AG04449 (cell line): ENCODE measurements around the gene SLC39A9.

Experiments
- CTCF ChIA-PET: fragments of 350-600 bp; formaldehyde crosslinking; extraction: SDS; loops from one replicate; lab custom pipeline; 2021; ENCODE audit warnings: antibody characterized with exemption; lab: Yijun Ruan, JAX
- POLR2A ChIA-PET: fragments of 400-600, 350-600 bp; formaldehyde crosslinking; extraction: SDS; loops from one replicate; lab custom pipeline; 2020; ENCODE audit warnings: antibody characterized with exemption, inconsistent platforms; lab: Yijun Ruan, JAX
- DNase-seq: peaks from one replicate; pipeline ENCODE4 v3.0.0-alpha.2; 2010; ENCODE audit warnings: low read depth, low spot score
- H3K4me3 ChIP-seq: 2 replicates; pipeline ENCODE4 v1.5.1; 2011; ENCODE audit warnings: low read depth, mild to moderate bottlenecking, control low read depth, low read length
- TF ChIP-seq, protein P1 (sequence below): IDR thresholded peaks from one replicate; pipeline ENCODE4 v1.5.1; 2011; ENCODE audit warnings: mild to moderate bottlenecking, moderate library complexity, low read length, control low read depth, inconsistent platforms; ENCODE audit not compliant: insufficient read depth; ENCODE audit errors: missing control alignments

The SLC39A9 gene

GRCh38 chr14:69443296-69443805, 44.9 kb downstream of the SLC39A9 start:
- ChIA-PET CTCF (interaction anchor here (1.9 to 13.4 kb wide), 2 partner anchors 17 to 200 kb away, joined by 7 to 95 read pairs; no protein-coding TSS in a partner anchor), POLR2A (no interaction called here)
- TF ChIP-seq, protein P1, sequence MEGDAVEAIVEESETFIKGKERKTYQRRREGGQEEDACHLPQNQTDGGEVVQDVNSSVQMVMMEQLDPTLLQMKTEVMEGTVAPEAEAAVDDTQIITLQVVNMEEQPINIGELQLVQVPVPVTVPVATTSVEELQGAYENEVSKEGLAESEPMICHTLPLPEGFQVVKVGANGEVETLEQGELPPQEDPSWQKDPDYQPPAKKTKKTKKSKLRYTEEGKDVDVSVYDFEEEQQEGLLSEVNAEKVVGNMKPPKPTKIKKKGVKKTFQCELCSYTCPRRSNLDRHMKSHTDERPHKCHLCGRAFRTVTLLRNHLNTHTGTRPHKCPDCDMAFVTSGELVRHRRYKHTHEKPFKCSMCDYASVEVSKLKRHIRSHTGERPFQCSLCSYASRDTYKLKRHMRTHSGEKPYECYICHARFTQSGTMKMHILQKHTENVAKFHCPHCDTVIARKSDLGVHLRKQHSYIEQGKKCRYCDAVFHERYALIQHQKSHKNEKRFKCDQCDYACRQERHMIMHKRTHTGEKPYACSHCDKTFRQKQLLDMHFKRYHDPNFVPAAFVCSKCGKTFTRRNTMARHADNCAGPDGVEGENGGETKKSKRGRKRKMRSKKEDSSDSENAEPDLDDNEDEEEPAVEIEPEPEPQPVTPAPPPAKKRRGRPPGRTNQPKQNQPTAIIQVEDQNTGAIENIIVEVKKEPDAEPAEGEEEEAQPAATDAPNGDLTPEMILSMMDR = no peak
- no peak for DNase-seq
- H3K4me3 ChIP-seq = no peak overlapping the region

DNA sequence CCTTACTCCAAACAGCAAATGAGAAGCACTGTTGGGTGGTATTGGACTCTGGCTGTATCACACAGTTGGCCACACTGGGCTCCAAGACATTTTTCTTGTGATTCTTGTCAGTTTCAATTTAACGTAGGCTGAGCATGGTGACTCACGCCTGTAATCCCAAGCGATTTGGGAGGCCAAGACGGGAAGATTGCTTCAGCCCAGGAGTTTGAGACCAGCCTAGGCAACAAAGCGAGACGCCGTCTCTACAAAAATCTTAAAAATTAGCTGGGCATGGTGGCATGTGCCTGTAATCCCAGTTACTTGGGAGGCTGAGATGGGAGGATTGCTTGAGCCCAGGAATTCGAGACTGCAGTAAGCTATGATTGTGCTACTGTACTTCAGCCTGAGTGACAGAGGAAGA, 50.7 kb downstream of the SLC39A9 start:
- TF ChIP-seq, protein P1 = no peak
- no peak for DNase-seq
- H3K4me3 ChIP-seq = no peak overlapping the region
- POLR2A ChIA-PET = no interaction called here
- CTCF ChIA-PET = interaction anchor here (1.6 to 13.4 kb wide), 2 partner anchors 11 to 206 kb away, joined by 5 to 95 read pairs; no protein-coding TSS in a partner anchor

DNA sequence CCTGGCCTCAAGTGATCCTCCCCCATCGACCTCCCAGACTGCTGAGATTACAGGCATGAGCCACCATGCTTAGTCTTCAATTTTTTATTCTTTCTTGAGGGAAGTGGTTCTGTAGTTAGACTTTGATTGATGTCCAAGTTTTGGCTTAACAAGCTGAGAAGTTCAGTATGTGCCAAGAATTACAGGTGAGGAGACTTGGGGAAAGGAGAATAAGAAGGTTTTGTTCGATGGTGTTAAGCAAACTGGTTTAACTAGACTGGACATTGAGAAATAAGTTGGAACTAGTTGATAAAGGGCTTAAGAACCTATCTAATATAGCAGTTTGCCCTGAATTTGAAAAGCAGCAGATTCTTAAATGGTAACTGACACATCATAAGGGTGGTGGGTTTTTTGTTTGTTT, 53.4 kb downstream of the SLC39A9 start:
- no peak overlapping the region for H3K4me3 ChIP-seq
- ChIA-PET POLR2A (no interaction called here), CTCF (interaction anchor here (13.4 kb wide), 1 partner anchor 9 kb away, joined by 95 read pairs; no protein-coding TSS in a partner anchor)
- TF ChIP-seq, protein P1 = no peak
- no peak for DNase-seq

DNA sequence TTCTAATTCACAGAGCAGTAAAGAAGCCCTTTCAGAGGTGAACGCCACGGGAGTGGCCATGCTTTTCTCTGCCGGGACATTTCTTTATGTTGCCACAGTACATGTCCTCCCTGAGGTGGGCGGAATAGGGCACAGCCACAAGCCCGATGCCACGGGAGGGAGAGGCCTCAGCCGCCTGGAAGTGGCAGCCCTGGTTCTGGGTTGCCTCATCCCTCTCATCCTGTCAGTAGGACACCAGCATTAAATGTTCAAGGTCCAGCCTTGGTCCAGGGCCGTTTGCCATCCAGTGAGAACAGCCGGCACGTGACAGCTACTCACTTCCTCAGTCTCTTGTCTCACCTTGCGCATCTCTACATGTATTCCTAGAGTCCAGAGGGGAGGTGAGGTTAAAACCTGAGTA, 59.9 kb downstream of the SLC39A9 start:
- POLR2A ChIA-PET = no interaction called here
- no peak for DNase-seq
- TF ChIP-seq, protein P1 = no peak
- no peak overlapping the region for H3K4me3 ChIP-seq
- CTCF ChIA-PET = interaction anchor here (0.8 to 6.4 kb wide), 9 partner anchors 13 to 329 kb away, joined by 3 to 113 read pairs (median 6); no protein-coding TSS in a partner anchor

DNA sequence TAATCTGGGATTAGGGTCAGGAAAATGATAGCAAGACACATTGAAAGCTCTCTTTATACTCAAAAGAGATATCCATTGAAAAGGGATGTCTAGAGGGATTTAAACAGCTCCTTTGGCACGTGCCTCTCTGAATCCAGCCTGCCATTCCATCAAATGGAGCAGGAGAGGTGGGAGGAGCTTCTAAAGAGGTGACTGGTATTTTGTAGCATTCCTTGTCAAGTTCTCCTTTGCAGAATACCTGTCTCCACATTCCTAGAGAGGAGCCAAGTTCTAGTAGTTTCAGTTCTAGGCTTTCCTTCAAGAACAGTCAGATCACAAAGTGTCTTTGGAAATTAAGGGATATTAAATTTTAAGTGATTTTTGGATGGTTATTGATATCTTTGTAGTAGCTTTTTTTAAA, 60.6 kb downstream of the SLC39A9 start:
- TF ChIP-seq, protein P1 = no peak
- no peak for DNase-seq
- ChIA-PET CTCF (interaction anchor here (0.7 to 6.4 kb wide), 18 partner anchors 13 to 330 kb away, joined by 3 to 113 read pairs (median 4); partner anchors contain the start of genes ERH and SLC39A9), POLR2A (no interaction called here)
- H3K4me3 ChIP-seq = no peak overlapping the region

- POLR2A ChIA-PET = interaction anchor here (0.6 to 1.0 kb wide), 2 partner anchors 62 to 217 kb away, joined by 3 read pairs; partner anchors contain the start of genes ERH and SLC39A9
- DNase-seq = peak; percentile 44
- TF ChIP-seq, protein P1 = peak; percentile 71
- CTCF ChIA-PET = interaction anchor here (0.7 to 6.4 kb wide), 28 partner anchors 8 to 331 kb away, joined by 3 to 113 read pairs (median 4); partner anchors contain the start of genes ERH and SLC39A9
- H3K4me3 ChIP-seq = no peak overlapping the region
Observed at GRCh38 chr14:69460093-69460701, 61.7 kb downstream of the SLC39A9 start.
